Glutamatergic neuron (in vitro differentiated cells): Measurements from ENCODE around the gene LIMCH1. TPM values are rescaled to one million over a fixed set of nuclear protein-coding genes. Genes with fewer than 3 reads are reported as not detected.

Experiments used
- DNase-seq: peaks from one replicate; pipeline ENCODE4 v3.0.0; 2022
- H3K27ac Mint-ChIP-seq: one replicate; pipeline ENCODE4 v1.8.0; 2020; ENCODE audit warnings: mild to moderate bottlenecking, mixed read lengths, inconsistent platforms; ENCODE audit not compliant: unreplicated experiment
- H3K27me3 Mint-ChIP-seq: one replicate; pipeline ENCODE4 v1.8.0; 2020; ENCODE audit warnings: mild to moderate bottlenecking, moderate library complexity, mixed read lengths, inconsistent platforms; ENCODE audit not compliant: unreplicated experiment
- H3K36me3 Mint-ChIP-seq: one replicate; pipeline ENCODE4 v1.8.0; 2020; ENCODE audit warnings: mild to moderate bottlenecking, mixed read lengths, inconsistent platforms; ENCODE audit not compliant: unreplicated experiment
- H3K4me1 Mint-ChIP-seq: one replicate; pipeline ENCODE4 v1.8.0; 2020; ENCODE audit warnings: mild to moderate bottlenecking, low read depth, mixed read lengths, inconsistent platforms; ENCODE audit not compliant: unreplicated experiment
- H3K4me3 Mint-ChIP-seq: one replicate; pipeline ENCODE4 v1.8.0; 2020; ENCODE audit warnings: mild to moderate bottlenecking, mixed read lengths, inconsistent platforms; ENCODE audit not compliant: unreplicated experiment
- H3K9me3 Mint-ChIP-seq: one replicate; pipeline ENCODE4 v1.8.0; 2020; ENCODE audit warnings: mild to moderate bottlenecking, moderate library complexity, mixed read lengths, inconsistent platforms; ENCODE audit not compliant: unreplicated experiment
- CTCF ChIP-seq: fragments of 200-600 bp; sonication (generic); IDR thresholded peaks from one replicate; pipeline ENCODE4 v1.5.0; 2021; ENCODE audit not compliant: partially characterized antibody, unreplicated experiment
- total RNA-seq: library from RNA; stranded (reverse); fragmentation: NEBNext Ultra II Directional; extraction: Animal tissue kit (Norgen Biotek cat#: 25700); gene quantifications from one replicate; pipeline ENCODE4 v1.2.1, GENCODE V29; 2021; ENCODE audit not compliant: unreplicated experiment

Gene LIMCH1
- total RNA-seq, 1 donor from 2014 or later: 22.5 TPM

GRCh38 chr4:41569961-41570360 lies 32.0 kb downstream of the LIMCH1 start:
- no peak for DNase-seq
- Mint-ChIP-seq H3K4me1 (no peaks in the 10 kb centered on the region), H3K27ac (no peak overlapping the region), H3K9me3 (no peaks in the 10 kb centered on the region), H3K4me3 (no peak overlapping the region), H3K27me3 (no peaks in the 10 kb centered on the region), H3K36me3 (no peaks in the 10 kb centered on the region)
- TF ChIP-seq CTCF: no peak

GRCh38 chr4:41571422-41571821 lies 33.5 kb downstream of the LIMCH1 start:
- Mint-ChIP-seq H3K36me3 (no peaks in the 10 kb centered on the region), H3K27ac (no peak overlapping the region), H3K4me3 (no peak overlapping the region), H3K9me3 (no peaks in the 10 kb centered on the region), H3K4me1 (no peaks in the 10 kb centered on the region), H3K27me3 (no peaks in the 10 kb centered on the region)
- TF ChIP-seq CTCF: no peak
- no peak for DNase-seq

- TF ChIP-seq CTCF: no peak
- H3K27me3 Mint-ChIP-seq: no peaks in the 10 kb centered on the region
- H3K27ac Mint-ChIP-seq: no peak overlapping the region
- no peaks in the 10 kb centered on the region for H3K4me1 Mint-ChIP-seq
- H3K4me3 Mint-ChIP-seq: no peak overlapping the region
- no peak for DNase-seq
- no peaks in the 10 kb centered on the region for H3K9me3 Mint-ChIP-seq
- no peaks in the 10 kb centered on the region for H3K36me3 Mint-ChIP-seq
Measured at GRCh38 chr4:41572516-41572915, 34.6 kb downstream of the LIMCH1 start.

GRCh38 chr4:41572956-41573355 lies 35.0 kb downstream of the LIMCH1 start:
- H3K27ac Mint-ChIP-seq: no peak overlapping the region
- no peak for TF ChIP-seq CTCF
- DNase-seq: no peak
- H3K9me3 Mint-ChIP-seq: no peaks in the 10 kb centered on the region
- no peaks in the 10 kb centered on the region for H3K4me1 Mint-ChIP-seq
- no peaks in the 10 kb centered on the region for H3K36me3 Mint-ChIP-seq
- no peaks in the 10 kb centered on the region for H3K27me3 Mint-ChIP-seq
- H3K4me3 Mint-ChIP-seq: no peak overlapping the region

GRCh38 chr4:41573502-41574001 lies 35.6 kb downstream of the LIMCH1 start:
- no peak for DNase-seq
- no peaks in the 10 kb centered on the region for H3K27me3 Mint-ChIP-seq
- no peak for TF ChIP-seq CTCF
- H3K4me3 Mint-ChIP-seq: no peak overlapping the region
- H3K27ac Mint-ChIP-seq: no peak overlapping the region
- no peaks in the 10 kb centered on the region for H3K36me3 Mint-ChIP-seq
- H3K4me1 Mint-ChIP-seq: no peaks in the 10 kb centered on the region
- H3K9me3 Mint-ChIP-seq: no peaks in the 10 kb centered on the region
